ENCODE measurements around the gene PLK3.
"Not testable (repeated sequence)": the region's sequence is repeated elsewhere in the genome, so short reads cannot be mapped to it uniquely, and the experiment has no call there.

The PLK3 gene

DNA sequence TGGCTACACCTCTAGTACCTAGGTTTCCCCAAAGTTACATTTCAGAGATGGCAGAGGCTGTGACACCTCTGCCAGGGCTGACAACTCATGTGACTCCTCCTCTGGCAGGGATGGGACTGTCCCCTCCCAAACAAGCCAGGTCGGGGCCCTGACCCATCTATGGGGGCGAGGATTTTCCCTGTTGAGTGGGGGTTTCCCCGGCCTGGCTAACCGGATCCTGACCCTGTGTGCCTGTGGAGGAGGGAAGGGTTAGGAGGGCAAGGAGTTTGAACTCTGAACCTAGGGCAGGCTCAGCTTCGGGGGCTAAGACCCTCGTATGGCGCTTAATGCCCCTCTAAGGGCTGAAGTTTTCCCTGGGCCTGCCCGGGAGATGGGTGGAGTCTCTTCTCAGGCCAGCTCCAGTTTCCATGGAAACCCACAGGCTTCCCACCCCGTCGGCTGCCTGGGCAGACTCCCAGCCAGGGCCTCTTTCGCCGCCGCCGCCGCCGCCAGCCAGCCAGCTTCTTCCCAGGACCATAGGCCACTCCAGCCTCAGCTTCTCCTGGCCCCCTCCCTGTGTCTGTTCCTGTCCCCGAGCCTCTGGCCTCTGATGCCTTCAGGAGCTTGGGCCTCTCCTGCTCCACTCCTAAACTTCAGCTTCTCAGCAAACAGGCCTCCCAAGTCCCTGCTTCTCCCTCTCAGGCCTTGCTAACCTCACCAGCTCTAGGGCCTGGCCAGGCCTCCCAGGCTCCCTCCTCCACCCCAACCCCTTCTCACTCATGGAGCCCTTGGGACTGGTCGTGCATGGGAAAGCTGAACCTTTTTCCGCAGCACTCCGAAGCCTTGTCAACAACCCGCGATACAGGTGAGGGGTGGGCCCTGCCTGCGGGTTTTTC lies 8.1 kb downstream of the PLK3 start, which contains the start of gene BTBD19:
Gene BTBD19 (plus strand): TSS at position 461 of the 875 bp plus-strand sequence. CDS start 298 bp downstream, at position 759.
- peak in 1 of 3 donors; percentile 68 for DNase-seq (ENCODE audit: low read depth in 3 of 3, low spot score in 1 of 3)

DNA sequence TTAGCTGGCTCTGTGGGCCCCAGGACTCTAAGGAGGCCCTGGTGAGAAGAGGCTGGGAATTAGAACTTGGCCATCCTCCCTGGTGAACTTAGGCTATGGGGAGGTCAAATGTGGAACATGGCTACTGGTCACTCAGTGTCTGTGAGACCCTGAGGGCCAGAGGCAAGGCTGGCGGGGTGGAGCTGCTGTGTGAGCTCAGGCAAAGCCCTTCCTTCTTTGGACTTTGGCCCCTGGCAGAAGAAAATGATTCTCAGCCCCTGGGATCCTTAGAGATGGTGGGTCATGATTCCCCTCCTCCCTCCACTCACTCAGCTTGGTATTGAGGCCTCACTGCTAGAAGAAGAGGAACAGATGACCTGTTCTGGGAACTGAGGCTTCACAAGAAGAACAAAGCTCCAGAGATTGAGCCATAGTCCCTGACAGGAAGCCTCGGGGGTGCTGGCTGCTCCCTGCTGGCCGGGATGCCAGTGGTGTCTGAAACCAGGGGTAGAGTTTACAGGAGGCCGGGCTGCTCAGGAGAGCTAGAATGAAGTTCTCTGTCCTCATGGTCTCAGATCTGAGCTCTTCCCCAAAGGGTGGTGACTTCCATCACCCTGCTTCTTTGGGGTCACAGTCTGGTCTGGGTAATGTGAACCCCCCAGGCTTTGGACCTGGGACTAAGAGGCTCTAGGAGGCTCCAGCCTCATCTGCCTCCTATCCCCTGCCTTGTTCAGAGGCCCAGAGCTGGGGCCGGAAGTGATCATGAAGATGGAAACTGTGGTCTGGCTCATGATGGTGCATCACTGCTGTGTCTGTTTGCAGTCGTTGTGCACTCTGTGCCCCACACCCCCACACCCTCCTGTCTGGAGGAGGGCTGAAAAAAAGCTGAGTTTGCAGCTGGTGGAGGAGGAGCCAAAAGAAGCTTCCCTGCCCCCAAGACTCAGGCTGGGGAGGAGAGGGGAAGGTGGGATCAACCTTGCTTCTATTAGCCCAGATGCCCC lies 9.1 kb downstream of the PLK3 start:
- DNase-seq (ENCODE audit: low read depth in 3 of 3, low spot score in 1 of 3) = peak; percentile 66 to 80 (median 76)

DNA sequence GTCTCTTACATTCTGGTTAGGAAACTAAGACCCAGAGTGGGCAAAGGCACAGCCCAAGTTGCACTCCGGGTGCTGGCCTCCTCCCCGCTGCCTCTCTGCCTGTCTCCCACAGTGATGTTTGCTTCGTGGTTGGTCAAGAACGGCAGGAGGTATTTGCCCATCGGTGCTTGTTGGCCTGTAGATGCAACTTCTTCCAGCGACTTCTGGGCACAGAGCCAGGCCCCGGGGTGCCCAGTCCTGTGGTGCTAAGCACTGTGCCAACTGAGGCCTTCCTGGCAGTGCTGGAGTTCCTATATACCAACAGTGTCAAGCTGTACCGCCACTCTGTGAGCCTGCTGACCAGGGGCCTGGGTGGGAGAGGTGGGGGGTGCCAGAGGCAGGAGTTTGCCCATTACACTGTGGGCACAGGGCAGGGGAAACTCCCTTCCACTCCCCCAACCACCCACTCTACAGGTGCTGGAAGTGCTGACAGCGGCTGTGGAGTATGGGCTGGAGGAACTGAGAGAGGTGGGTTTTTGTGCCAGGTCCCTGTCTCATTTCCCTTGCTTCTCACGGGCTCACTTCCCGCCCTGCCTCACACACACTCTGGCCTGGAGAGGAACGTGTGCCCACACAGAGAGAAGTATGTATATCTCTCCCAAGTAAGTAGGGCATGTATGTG lies 10.1 kb downstream of the PLK3 start:
- DNase-seq (ENCODE audit: low read depth in 3 of 3, low spot score in 1 of 3) = no peak

DNA sequence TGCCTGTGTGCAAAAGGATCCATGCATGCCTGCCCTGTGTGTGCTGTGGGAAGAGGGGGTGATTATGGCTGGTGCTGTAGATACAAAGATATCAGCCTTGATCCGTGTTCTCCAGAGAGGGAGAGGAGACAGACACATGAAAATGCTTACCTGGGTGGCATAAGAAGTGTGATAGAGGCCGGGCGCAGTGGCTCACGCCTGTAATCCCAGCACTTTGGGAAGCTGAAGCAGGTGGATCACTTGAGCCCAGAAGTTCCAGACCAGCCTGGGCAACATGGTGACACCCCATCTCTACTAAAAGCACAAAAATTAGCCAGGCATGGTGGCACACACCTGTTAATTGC lies 10.6 kb downstream of the PLK3 start:
- DNase-seq (ENCODE audit: low read depth in 3 of 3, low spot score in 1 of 3) = not testable (repeated sequence)

DNA sequence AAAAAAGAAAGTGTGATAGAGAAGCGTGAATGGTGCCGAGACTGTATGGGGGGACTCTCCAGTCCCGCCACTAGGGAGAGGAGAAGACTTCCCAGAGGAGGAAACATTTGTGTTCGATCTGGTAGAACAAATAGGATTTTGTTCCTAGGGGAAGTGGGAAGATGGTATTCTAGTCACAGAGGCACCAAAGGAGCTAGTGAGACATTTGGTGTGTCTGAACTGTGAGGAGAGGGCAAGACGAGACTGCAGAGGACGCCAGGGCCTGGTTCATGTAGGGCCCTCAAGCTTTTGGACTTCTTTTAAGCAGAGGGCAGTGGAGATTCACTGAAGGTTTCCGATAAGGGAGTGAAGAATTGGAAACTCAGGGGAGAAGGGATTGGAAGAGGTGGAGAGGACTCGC lies 11.1 kb downstream of the PLK3 start:
- DNase-seq (ENCODE audit: low read depth in 3 of 3, low spot score in 1 of 3) = no peak

DNA sequence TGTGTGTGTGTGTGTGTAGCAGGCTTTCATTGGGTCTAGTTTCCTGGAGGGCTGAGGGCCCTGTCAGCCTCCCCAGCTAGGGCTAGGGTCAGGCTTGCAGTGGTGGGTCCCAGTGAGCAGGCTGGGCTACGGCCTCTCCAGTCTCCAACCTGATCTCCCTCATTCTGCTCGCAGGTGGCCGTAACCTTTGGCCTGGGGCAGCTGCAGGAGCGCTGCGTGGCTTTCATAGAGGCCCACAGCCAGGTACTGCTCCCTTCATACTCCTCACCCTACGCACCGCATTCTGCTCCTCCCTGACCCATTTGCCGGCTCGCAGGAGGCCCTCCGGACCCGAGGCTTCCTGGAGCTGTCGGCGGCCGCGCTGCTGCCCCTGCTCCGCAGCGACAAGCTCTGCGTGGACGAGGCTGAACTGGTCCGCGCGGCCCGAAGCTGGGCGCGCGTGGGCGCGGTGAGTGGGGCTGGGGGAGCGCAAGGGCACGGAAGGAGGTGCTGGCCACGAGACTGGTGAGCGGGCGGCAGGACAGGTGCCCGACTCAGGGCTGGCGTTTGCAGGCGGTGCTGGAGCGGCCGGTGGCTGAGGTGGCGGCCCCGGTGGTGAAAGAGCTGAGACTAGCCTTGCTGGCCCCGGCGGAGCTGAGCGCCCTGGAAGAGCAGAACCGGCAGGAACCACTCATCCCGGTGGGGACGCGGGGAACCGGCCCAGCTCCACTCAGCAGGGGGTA lies 12.8 kb downstream of the PLK3 start:
- DNase-seq (ENCODE audit: low read depth in 3 of 3, low spot score in 1 of 3) = no peak

DNA sequence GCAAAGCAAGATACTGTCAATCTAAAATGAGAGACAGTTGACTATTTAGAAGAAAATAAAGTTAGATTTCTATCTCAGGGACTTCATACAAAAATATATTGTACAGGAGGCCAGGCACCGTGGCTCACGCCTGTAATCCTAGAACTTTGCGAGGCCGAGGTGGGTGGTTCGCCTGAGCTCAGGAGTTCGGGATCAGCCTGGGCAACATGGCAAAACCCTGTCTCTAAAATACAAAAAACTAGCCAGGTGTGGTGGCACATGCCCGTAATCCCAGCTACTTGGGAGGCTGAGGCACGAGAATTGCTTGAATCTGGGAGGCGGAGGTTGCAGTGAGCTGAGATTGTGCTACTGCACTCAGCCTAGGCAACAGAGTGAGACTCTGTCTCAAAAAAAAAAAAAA lies 15.7 kb downstream of the PLK3 start:
- DNase-seq (ENCODE audit: low read depth in 3 of 3, low spot score in 1 of 3) = not testable (repeated sequence)

DNA sequence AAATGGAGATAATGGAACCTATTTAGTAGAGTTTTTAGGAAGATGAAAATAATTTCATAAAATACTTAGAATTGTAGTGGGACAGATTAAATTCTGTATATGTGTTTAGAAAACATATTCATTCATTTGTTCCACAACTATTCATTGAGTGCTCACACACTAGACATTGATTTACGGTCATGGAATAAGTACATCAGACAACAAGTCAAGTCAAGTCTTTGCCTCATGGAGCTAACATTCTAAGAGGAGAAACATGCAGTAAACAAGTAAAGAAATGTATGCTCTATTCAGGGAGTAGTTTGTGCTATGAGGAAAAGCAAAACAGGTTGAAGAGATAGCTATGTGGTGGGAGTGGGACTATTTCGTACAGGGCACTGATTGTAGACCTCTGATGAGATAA lies 17.1 kb downstream of the PLK3 start:
- no peak for DNase-seq (ENCODE audit: low read depth in 3 of 3, low spot score in 1 of 3)

DNA sequence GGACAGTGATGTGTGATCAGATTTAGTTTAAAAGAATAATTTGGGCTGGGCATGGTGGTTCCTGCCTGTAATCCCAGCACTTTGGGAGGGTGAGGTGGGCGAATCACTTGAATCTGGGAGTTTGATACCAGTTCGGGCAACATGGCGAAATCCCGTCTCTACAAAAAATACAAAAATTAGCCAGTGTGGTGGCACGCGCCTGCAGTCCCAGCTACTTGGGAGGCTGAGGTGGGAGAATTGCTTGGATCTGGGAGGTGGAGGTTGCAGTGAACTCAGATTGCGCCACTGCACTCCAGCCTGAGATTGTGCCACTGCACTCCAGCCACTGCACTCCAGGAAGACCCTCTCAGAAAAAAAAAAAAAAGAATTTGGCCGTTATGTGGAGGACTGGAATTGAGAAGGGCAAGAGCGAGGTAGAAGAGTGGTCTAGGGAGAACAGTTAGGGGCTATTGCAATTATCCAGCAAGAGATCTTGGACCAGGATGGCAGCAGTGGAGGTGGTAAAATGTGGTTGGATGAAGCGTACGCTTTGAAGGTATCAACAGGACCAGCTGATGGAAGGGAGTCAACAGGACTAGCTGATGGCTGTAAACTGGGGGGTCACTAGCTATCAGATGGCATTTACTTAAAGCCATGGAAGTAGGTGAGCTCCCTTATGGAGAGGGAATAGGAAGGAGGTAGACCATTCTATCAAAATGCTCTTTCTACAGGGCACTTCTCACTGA lies 17.8 kb downstream of the PLK3 start:
- DNase-seq (ENCODE audit: low read depth in 3 of 3, low spot score in 1 of 3) = no peak

DNA sequence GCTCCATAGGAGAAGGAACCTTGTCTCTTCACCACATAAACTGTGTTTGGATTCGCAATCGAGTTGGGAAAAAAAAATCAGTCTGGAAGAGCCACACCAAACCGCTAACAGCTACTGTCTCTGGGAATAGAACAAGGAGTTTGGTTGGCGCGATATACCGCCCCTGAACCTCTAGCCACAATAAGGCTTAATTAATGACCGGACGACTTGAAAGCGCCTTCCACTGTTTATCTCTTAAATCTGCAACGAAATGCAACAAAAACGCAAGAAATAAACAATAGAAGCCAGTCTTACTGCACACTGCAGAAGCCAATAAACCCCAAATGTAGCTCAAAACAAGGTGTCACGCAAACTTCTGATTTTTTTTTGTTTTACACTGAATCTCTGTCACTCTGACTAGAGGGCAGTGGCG lies 19.0 kb downstream of the PLK3 start:
- no peak for DNase-seq (ENCODE audit: low read depth in 3 of 3, low spot score in 1 of 3)

DNA sequence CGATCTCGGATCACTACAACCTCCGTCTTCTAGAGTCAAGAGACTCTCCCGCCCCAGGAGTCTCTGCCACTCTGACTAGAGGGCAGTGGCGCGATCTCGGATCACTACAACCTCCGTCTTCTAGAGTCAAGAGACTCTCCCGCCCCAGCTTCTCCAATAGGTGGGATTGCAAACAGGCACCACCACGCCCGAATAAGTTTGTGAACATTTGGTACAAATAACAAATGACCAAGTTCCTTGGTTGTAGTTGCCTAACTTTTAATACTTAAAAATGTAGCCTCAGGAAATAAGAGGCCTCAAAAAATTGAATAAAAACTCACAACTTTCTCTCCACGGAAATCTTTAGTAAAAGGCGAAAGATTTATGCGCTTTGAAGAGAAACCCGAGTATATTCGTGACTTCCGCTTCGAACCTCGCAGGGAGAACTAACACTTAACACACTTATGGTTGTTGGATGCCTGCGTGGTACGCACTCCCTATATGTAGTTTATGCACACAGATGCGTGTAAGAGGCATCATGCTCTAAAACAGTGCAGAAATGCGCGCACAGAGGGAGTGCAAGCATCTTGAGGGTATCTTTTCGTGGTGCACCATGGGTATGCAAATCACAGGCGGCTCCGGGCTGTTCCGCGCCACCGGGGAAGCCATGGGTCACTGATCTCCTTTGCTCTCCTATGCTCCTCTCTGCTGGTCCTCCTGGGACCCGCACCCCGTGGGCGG lies 19.6 kb downstream of the PLK3 start:
- peak in 2 of 3 donors; percentile 65 to 67 for DNase-seq (ENCODE audit: low read depth in 3 of 3, low spot score in 1 of 3)

DNA sequence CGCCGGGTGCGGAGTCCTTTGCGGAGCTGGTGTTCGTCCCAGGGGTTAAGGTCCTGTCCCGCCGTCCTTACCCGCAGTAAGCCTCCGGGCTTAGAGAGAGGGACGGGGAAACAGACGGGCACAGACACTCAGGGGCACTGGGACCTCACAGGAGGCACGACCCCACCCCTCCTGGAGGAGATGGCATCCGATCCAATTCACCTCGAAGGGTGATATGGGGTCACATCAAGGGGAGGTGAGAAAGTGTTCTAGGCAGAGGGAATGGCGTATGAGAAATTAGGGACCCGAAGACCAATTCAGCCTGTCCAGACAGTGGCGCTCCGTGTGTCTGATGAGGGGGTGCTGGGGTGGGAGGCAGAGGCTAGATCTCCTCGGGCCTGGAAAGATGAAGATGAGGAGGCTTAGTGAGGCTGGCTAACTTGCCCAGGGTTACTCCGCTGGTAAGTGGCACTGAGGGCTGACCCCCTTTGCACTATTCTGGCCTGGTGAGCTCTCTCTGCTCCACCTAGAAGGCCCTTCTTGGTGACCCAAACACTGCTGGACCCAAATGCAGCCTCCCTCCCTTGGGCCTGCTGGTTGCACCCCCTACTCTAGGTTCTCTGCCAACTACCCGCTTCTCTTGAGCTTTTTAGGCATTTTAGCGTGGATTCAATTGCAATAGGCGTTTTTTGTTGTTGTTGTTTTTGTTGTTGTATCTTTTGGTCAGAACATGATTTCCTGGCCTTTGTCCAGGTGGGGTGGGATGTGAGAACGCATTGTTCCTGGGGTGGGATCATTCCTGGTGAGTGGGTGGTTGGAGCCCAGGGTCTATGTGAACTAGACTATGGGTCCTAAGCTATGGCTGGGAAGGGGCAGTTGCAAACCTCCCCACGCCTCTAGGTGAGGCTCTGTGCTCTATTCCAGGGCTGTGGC lies 20.4 kb downstream of the PLK3 start:
- no peak for DNase-seq (ENCODE audit: low read depth in 3 of 3, low spot score in 1 of 3)

DNA sequence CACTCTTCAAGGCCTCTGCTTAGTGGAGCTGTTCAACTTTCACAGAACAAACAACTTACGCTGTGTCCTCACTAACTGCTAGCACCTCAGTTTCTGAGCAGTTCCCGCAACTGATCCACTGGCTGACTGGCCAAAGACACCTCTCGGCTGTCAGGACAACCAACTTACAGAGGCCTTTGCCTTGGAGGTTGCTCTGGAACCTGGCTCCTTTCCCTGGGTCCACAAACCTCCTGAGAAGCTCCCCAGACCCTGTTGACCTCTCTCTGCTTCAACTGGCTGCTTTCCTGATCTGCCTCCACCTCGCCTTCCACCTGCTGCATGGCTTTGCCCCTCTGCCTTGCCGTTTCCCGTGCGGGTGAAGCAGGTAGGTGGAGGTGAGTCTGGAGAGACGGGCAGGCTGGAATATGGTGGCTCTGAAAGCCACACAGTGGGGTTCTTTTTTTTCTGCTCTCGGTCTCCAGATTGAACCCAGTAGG lies 21.1 kb downstream of the PLK3 start:
- DNase-seq (ENCODE audit: low read depth in 3 of 3, low spot score in 1 of 3) = no peak

DNA sequence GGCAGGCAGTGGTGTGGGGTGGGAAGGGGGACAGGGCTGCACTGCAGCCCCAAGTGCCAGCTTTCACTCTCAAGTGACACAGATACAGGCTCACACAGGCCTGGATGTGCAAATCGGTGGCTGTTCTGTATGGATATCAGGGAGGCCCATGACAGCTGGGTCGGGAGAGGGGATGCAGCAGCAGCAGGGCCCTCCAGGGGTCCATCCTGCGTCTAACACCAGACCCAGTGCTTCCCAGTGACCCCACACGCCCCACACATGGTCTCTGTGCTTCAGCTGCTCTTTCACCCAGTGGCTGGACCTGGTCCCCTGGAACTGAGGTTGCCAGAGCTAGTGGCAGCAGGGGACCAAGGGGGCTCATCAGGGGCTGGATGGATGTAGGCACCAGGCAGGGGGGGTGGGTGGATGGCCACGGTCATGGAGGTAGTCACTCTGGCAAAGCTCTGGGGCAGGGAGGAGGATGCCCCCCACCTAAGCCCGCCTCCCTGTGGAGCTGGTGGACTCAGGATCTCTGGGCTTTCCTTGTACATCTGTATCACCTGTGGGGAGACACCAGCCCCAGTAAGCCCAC lies 22.0 kb downstream of the PLK3 start:
- DNase-seq (ENCODE audit: low read depth in 3 of 3, low spot score in 1 of 3) = no peak

DNA sequence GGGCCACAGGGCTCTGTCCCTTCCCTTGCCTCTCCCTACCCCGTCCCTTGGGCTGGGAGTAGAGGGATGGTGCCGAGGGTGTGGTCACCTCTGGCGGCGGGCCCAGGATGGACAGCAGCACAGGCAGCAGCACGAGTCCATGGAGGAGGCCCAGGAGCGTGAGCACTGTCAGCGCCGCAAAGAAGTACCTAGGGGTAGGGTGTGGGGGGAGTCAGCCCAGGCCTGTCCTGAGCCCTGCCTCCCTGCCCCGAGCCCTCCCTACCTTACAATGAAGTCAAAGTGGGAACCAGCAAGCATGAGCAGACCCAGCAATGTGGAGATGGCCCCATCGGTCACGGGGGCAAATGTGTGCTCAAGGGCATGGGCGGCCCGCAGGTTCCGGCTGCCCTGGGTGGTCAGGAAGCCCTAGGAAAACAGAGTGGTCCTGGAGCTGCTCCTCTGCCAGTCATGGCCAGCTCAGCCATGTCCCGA lies 22.8 kb downstream of the PLK3 start:
- DNase-seq (ENCODE audit: low read depth in 3 of 3, low spot score in 1 of 3) = no peak

DNA sequence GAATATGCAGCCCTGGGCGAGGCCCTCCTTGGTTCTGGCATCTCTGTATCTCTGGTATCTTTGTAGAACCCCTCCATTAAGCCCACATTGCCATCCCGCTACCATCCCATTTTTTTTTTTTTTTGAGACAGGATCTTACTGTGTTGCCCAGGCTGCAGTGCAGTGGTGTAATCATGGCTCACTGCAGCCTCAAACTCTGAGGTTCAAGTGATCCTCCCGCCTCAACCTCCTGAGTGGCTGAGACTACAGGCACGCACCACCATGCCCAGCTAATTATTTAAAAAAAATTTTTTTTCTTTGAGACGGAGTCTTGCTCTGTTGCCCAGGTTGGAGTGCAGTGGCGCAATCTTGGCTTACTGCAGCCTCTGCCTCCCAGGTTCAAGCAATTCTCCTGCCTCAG lies 24.2 kb downstream of the PLK3 start:
- DNase-seq (ENCODE audit: low read depth in 3 of 3, low spot score in 1 of 3) = not testable (repeated sequence)

DNA sequence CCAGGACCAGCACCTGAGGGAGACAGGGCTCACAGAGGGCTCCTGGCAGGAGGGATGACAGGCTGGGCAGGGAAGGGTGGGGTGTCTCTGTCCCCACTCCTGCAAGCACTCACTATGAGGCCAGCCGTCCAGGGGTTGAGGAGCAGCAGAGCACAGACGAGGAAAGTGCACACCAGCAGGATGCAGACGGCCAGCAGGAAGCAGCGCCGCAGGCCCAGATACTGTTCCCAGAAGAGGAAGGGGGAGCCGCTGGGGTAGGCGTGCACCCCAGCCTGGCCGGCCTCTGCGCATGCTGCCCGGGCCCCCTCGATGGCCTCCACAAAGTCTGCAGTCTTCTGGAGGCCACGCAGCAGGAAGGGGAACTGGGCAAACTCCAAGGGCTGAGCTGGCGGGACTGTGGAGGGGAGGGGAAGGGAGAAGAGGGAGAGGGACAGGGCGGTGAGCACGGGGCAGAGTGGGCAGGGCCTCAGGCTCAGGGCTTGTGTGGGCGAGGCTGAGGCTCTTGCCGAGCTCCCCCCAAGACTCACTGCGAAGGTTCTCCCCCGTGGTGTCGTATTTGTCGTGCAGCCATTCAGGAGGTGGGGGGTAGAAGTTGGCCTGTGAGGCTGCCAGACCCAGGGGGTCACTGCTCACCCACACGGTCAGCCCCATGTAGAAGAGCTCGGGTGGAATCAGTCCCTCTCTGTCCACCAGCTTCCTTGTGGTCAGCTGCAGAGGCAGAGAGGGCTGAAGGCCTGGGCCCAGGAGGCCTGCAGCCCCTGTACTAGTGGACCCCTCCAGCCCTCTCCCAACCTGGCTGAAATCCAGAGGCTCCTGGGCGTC lies 26.4 kb downstream of the PLK3 start:
- no peak for DNase-seq (ENCODE audit: low read depth in 3 of 3, low spot score in 1 of 3)
